K562 (cell line): ENCODE results near the gene LGALS3BP. TPM values are rescaled to one million over a fixed set of nuclear protein-coding genes. Genes with fewer than 3 reads are reported as not detected.

Source experiments
- ATAC-seq: fragments of 200-7000 bp; cut with Tn5 transposase; 3 replicates; pipeline ENCODE4 v1.9.1; 2020; ENCODE audit warnings: moderate library complexity
- BruUV-seq: library from RNA; stranded (reverse); fragments of 400-500 nt; replicated peaks from 2 replicates; lab custom pipeline; 2021; lab: Mats Ljungman, UMichigan
- CTCF ChIA-PET: fragments of 300-600 bp; formaldehyde crosslinking; extraction: SDS; loops from one replicate; lab custom pipeline; 2021; ENCODE audit warnings: low intra/inter-chr PET ratio; lab: Yijun Ruan, JAX
- POLR2A ChIA-PET: fragments of 300-600, 350-650 bp; sonication (Branson Sonifier 250); formaldehyde crosslinking; extraction: SDS; loops from one replicate; lab custom pipeline; 2021; ENCODE audit warnings: antibody characterized with exemption, inconsistent platforms; lab: Yijun Ruan, JAX
- DNase-seq, 4 experiments: peaks; one replicate each; pipeline versions ENCODE4 v3.0.0 to v3.0.0-alpha.2; 2011 to 2018; ENCODE audit warnings: low spot score in 3 of 4, mixed read lengths in 3 of 4; ENCODE audit errors: extremely low read depth in 1 of 4
- FAIRE-seq: peaks from 2 replicates; lab custom pipeline; 2011; peaks lifted over from hg19 to GRCh38; lab: Jason Lieb, UNC
- H2AFZ ChIP-seq: 2 replicates; pipeline ENCODE4 v1.6.0; 2011; ENCODE audit warnings: low read depth, low read length, control low read depth, inconsistent platforms
- H3K27ac ChIP-seq: fragments of 200-600 bp; 3 replicates; pipeline ENCODE4 v1.8.0; 2011; ENCODE audit warnings: low read depth, mild to moderate bottlenecking, control low read depth, inconsistent platforms, low read length, moderate library complexity, mixed read lengths; ENCODE audit errors: extremely low read depth
- H3K27me3 ChIP-seq, 2 experiments: fragments of 300-600 bp in 1 of 2; 2 replicates in 1 of 2; 3 replicates in 1 of 2; pipeline versions ENCODE4 v1.6.0 to v1.8.0; 2011; ENCODE audit warnings: inconsistent platforms in 2 of 2, low read length in 2 of 2, mild to moderate bottlenecking in 1 of 2, mixed read lengths in 1 of 2, moderate library complexity in 1 of 2; ENCODE audit not compliant: control insufficient read depth in 2 of 2, insufficient read depth in 2 of 2
- H3K36me3 ChIP-seq: fragments of 300-600 bp; 3 replicates; pipeline ENCODE4 v1.8.0; 2011; ENCODE audit warnings: mild to moderate bottlenecking, low read length, inconsistent platforms; ENCODE audit not compliant: control insufficient read depth, insufficient read depth
- H3K4me1 ChIP-seq, 2 experiments: fragments of 200-600 bp in 1 of 2; replicated peaks in 1 of 2; 2 replicates in 1 of 2; 3 replicates in 1 of 2; pipeline versions ENCODE4 v1.5.1 to v1.8.0; 2011; ENCODE audit warnings: inconsistent platforms in 2 of 2, low read length in 2 of 2, mild to moderate bottlenecking in 1 of 2, mixed read lengths in 1 of 2, moderate library complexity in 1 of 2; ENCODE audit not compliant: control insufficient read depth in 2 of 2, insufficient read depth in 2 of 2
- H3K4me2 ChIP-seq: 2 replicates; pipeline ENCODE4 v1.6.1; 2011; ENCODE audit warnings: low read length, control low read depth, inconsistent platforms, mixed read lengths; ENCODE audit not compliant: insufficient read depth
- H3K4me3 ChIP-seq: fragments of 200-600 bp; sonication (generic), shearing (Covaris generic); 2 replicates; pipeline ENCODE4 v1.5.1; 2016; ENCODE audit warnings: control low read depth, inconsistent platforms
- H3K79me2 ChIP-seq: fragments of 200-600 bp; 3 replicates; pipeline ENCODE4 v1.8.0; 2011; ENCODE audit warnings: low read length, inconsistent platforms; ENCODE audit not compliant: control insufficient read depth, insufficient read depth
- H3K9ac ChIP-seq, 2 experiments: 2 replicates each; pipeline versions ENCODE4 v1.6.0 to v1.6.1; 2011; ENCODE audit warnings: low read depth in 2 of 2, low read length in 2 of 2, control low read depth in 1 of 2, inconsistent platforms in 1 of 2, mild to moderate bottlenecking in 1 of 2, mixed read lengths in 1 of 2; ENCODE audit not compliant: insufficient read depth in 1 of 2
- H3K9me1 ChIP-seq: one replicate; pipeline ENCODE4 v1.6.0; 2011; ENCODE audit warnings: inconsistent platforms, mild to moderate bottlenecking, low read length, moderate library complexity; ENCODE audit not compliant: control insufficient read depth, insufficient read depth
- H3K9me3 ChIP-seq: replicated peaks from 2 replicates; pipeline ENCODE4 v1.5.1; 2011; ENCODE audit warnings: low read depth, low read length, inconsistent platforms; ENCODE audit not compliant: control insufficient read depth, insufficient read depth
- H4K20me1 ChIP-seq: replicated peaks from 2 replicates; pipeline ENCODE4 v1.6.1; 2011; ENCODE audit warnings: low read length, inconsistent platforms, mixed read lengths; ENCODE audit not compliant: control insufficient read depth, insufficient read depth
- ARID4B ChIP-seq: sonication (generic); formaldehyde crosslinking; IDR thresholded peaks from 2 replicates; pipeline ENCODE4 v1.8.0; 2022; ENCODE audit warnings: mild to moderate bottlenecking, missing genetic modification reagents
- BMI1 ChIP-seq: fragments of 150-350 bp; IDR thresholded peaks from 2 replicates; pipeline ENCODE4 v1.6.1; 2014; ENCODE audit warnings: low read length
- CBX3 ChIP-seq, 2 experiments: IDR thresholded peaks; 1 replicate in 1 of 2; 2 replicates in 1 of 2; pipeline ENCODE4 v1.6.1; 2012; ENCODE audit warnings: inconsistent platforms in 2 of 2, low read length in 2 of 2, borderline replicate concordance in 1 of 2, control low read depth in 1 of 2
- HLTF ChIP-seq: fragments of 450-650 bp; IDR thresholded peaks from 2 replicates; pipeline ENCODE4 v1.6.1; 2016
- MCM2 ChIP-seq: fragments of 450-650 bp; IDR thresholded peaks from 2 replicates; pipeline ENCODE4 v1.6.1; 2017; ENCODE audit warnings: low read depth, mild to moderate bottlenecking
- MLX ChIP-seq, 2 experiments: fragments of 450-650 bp in 1 of 2; sonication (generic) in 1 of 2; formaldehyde crosslinking; conservative IDR thresholded peaks; 2 replicates each; pipeline versions ENCODE4 v1.4.0 to v1.8.1; 2020 to 2022; ENCODE audit warnings: mild to moderate bottlenecking in 1 of 2, missing genetic modification reagents in 1 of 2
- SMAD4 ChIP-seq: fragments of 250-450 bp; sonication (Bioruptor Pico); conservative IDR thresholded peaks from 2 replicates; pipeline ENCODE4 v1.8.0; 2021; ENCODE audit warnings: inconsistent platforms, mild to moderate bottlenecking, moderate library complexity
- WGBS: fragments of 100-300 bp; shearing (Covaris generic); methylation state at CpG from one replicate; pipeline ENCODE4 v1.1.6; 2016; ENCODE audit warnings: low coverage, mixed read lengths; ENCODE audit not compliant: insufficient coverage; ENCODE audit errors: missing lambda C conversion rate; 5-methylcytosine and 5-hydroxymethylcytosine counted together
- in situ Hi-C: fragments of 300-500 bp; cut with MboI; formaldehyde crosslinking; loops from 4 replicates; pipeline ENCODE4 v1.15.0; 2018; ENCODE audit warnings: inconsistent platforms, mixed read lengths
- intact Hi-C: fragments of 100-400 bp; cut with micrococcal nuclease; formaldehyde crosslinking; loops from 2 replicates; pipeline ENCODE4 v1.14.2; 2022
- polyA plus RNA-seq, 8 experiments: library from polyadenylated mRNA; depleted of rRNA in 4 of 8; stranded (reverse) in 5 of 8; unstranded in 3 of 8; fragments of >200 nt; fragmentation: Nextera tagmentation in 2 of 8; fragmentation: Illumina TruSeq in 1 of 8; extraction: Ambion mirVana in 2 of 8; extraction: Trizol in 1 of 8; gene quantifications; 2 replicates each; pipeline versions ENCODE4 v1.2.1 to v1.2.3, GENCODE V29; 2011 to 2014; ENCODE audit warnings: inconsistent platforms in 1 of 8, missing spikeins in 1 of 8
- total RNA-seq, 7 experiments: library from RNA; depleted of rRNA in 6 of 7; stranded (reverse); fragments of >200 nt in 6 of 7; fragmentation: Illumina TruSeq in 2 of 7; extraction: Trizol in 2 of 7; gene quantifications; 2 replicates each; pipeline versions ENCODE4 v1.2.1 to v1.2.3, GENCODE V29; 2011 to 2021; ENCODE audit warnings: low replicate concordance in 1 of 7

Gene LGALS3BP
- total and polyA plus RNA-seq, 9 of the 15 experiments (the other 6 are each of a cell fraction or from before 2014, with no cell fraction given), result 0.39 to 5.3 (median 3.2) TPM

- Histone ChIP-seq H3K36me3 (no peaks in the 10 kb centered on the region), H3K9ac (no peak overlapping the region), H3K9me1 (no peaks in the 10 kb centered on the region), H3K27ac (no peak overlapping the region), H3K79me2 (no peaks in the 10 kb centered on the region), H3K4me1 (no peaks in the 10 kb centered on the region), H3K9me3 (no peaks in the 10 kb centered on the region), H3K4me2 (no peak overlapping the region), H4K20me1 (0 out of 2 replicates have a peak, but pooled peaks cover 4% of the 10 kb centered on the region), H3K4me3 (no peak overlapping the region), H2AFZ (no peak overlapping the region), H3K27me3 (peaks cover 14 to 20% of the 10 kb centered on the region in 2 experiments)
- TF ChIP-seq ARID4B (CRISPR knock-in tag) (no peak), SMAD4 (CRISPR knock-in tag) (no peak), MCM2 (no peak), MLX (CRISPR knock-in tag; conservative IDR thresholded peaks at IDR 0.05) (no peak), BMI1 (no peak), CBX3 (IDR thresholded peaks at IDR 0.05; ENCODE audit: borderline replicate concordance in 1 of 2, low read length in 2 of 2) (no peak), HLTF (no peak)
- intact Hi-C loops, result loop anchor here (2.0 kb wide), 1 partner anchor 24 kb away; no protein-coding TSS in a partner anchor
- BruUV-seq, result no TSS peak
- in situ Hi-C loops, result no loop called here
- no peak for DNase-seq
- ATAC-seq, result no peak
- 50% methylated on average over 3 of the region's 3 CpGs for WGBS
- POLR2A ChIA-PET, result no interaction called here
- FAIRE-seq, result no peak
- CTCF ChIA-PET, result no interaction called here
Observed at GRCh38 chr17:79018370-79018695, 38.6 kb upstream of the LGALS3BP start.
